Thymus (tissue), 11 donors: Measurements from ENCODE around the gene INHBC. TPM values are rescaled to one million over a fixed set of nuclear protein-coding genes. Genes with fewer than 3 reads are reported as not detected.
A peak's percentile ranks its signal among the peaks of the same experiment; 100 is the strongest.
"Not testable (repeated sequence)": the region's sequence is repeated elsewhere in the genome, so short reads cannot be mapped to it uniquely, and the experiment has no call there.

Source experiments
- DNase-seq, 9 donors: peaks; one replicate each; pipeline ENCODE4 v3.0.0-alpha.2; 2013; ENCODE audit warnings: low spot score in 9 of 9, low read depth in 6 of 9, missing footprints in 1 of 9
- H3K27ac ChIP-seq, 2 donors: one replicate each; pipeline ENCODE4 v1.5.1; 2013; ENCODE audit warnings: control low read depth in 1 of 2, low read depth in 1 of 2, low read length in 1 of 2, mild to moderate bottlenecking in 1 of 2, moderate library complexity in 1 of 2
- H3K27me3 ChIP-seq, 2 donors: one replicate each; pipeline ENCODE4 v1.5.1; 2013; ENCODE audit warnings: low read length in 1 of 2; ENCODE audit not compliant: control insufficient read depth in 2 of 2, insufficient read depth in 1 of 2
- H3K36me3 ChIP-seq, 2 donors: one replicate each; pipeline ENCODE4 v1.5.1; 2013; ENCODE audit warnings: low read length in 1 of 2, mild to moderate bottlenecking in 1 of 2, moderate library complexity in 1 of 2; ENCODE audit not compliant: control insufficient read depth in 2 of 2, insufficient read depth in 2 of 2
- H3K4me1 ChIP-seq, 2 donors: one replicate each; pipeline ENCODE4 v1.5.1; 2013; ENCODE audit warnings: low read length in 2 of 2; ENCODE audit not compliant: control insufficient read depth in 2 of 2, insufficient read depth in 2 of 2
- H3K4me3 ChIP-seq, 2 donors: one replicate each; pipeline ENCODE4 v1.5.1; 2013; ENCODE audit warnings: low read length in 2 of 2, control low read depth in 1 of 2, mild to moderate bottlenecking in 1 of 2
- H3K9me3 ChIP-seq, 2 donors: one replicate each; pipeline ENCODE4 v1.5.1; 2013; ENCODE audit warnings: low read length in 1 of 2, mild to moderate bottlenecking in 1 of 2; ENCODE audit not compliant: control insufficient read depth in 2 of 2, insufficient read depth in 1 of 2
- WGBS: extraction: QIAGEN DNeasy Blood & Tissue Kit; methylation state at CpG from one replicate; pipeline ENCODE4 v1.1.7; 2013; 5-methylcytosine and 5-hydroxymethylcytosine counted together
- polyA plus RNA-seq: library from polyadenylated mRNA; stranded (reverse); fragments of 200-250 nt; gene quantifications from one replicate; pipeline ENCODE4 v1.2.3, GENCODE V29; 2013
- total RNA-seq: library from RNA; stranded (reverse); fragments of 120-200 nt; gene quantifications from one replicate; pipeline ENCODE4 v1.2.4, GENCODE V29; 2013
- donor health status: healthy.

INHBC gene
- total and polyA plus RNA-seq, 2 donors, result 0.05 TPM; not detected in 1

GRCh38 chr12:57435293-57435692, 709 bp downstream of the INHBC start:
- Histone ChIP-seq H3K4me1 (peaks cover 0 to 10% of the 10 kb centered on the region in 2 donors), H3K27ac (no peak overlapping the region), H3K9me3 (no peaks in the 10 kb centered on the region), H3K36me3 (no peaks in the 10 kb centered on the region), H3K4me3 (no peak overlapping the region), H3K27me3 (no peaks in the 10 kb centered on the region)
- WGBS, result 27% methylated on average over 4 of the region's 4 CpGs
- DNase-seq, result peak in 1 of 9 donors; percentile 30

- DNase-seq, result no peak
- no peak overlapping the region for H3K27ac ChIP-seq
- no peaks in the 10 kb centered on the region for H3K36me3 ChIP-seq
- H3K27me3 ChIP-seq, result no peaks in the 10 kb centered on the region
- H3K4me3 ChIP-seq, result no peak overlapping the region
- peaks cover 0 to 6% of the 10 kb centered on the region in 2 donors for H3K9me3 ChIP-seq
- WGBS, result 98% methylated on average over 1 of the region's 1 CpG
- peaks cover 0 to 10% of the 10 kb centered on the region in 2 donors for H3K4me1 ChIP-seq
Measured at GRCh38 chr12:57438400-57438799, 3.8 kb downstream of the INHBC start.

DNA sequence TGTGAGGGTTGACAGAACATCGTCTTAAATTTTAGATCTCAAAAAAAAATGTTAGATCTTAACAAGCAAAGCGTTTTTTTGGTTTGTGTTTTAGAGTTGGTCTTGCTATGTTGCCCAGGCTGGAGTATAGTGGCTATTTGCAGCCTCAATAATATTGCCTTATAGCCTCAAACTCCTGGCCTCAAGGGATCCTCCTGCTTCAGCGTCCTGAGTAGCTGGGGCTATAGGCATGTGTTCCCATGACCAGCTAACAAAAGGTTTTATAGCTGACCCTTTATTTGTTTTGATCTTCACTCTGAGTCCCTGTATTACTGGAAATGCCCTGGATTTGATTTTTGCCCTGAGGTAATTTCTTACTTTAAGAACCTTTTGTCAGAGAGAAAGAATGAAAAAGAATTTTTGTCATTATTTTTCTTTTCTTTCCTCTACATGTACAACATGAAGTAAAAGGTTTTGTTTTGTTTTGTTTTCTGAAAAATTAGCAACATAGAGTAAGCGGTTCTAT, 5.2 kb downstream of the INHBC start:
- Histone ChIP-seq H3K36me3 (no peaks in the 10 kb centered on the region), H3K9me3 (peaks cover 0 to 6% of the 10 kb centered on the region in 2 donors), H3K27me3 (no peaks in the 10 kb centered on the region), H3K27ac (no peak overlapping the region), H3K4me1 (peaks cover 0 to 9% of the 10 kb centered on the region in 2 donors), H3K4me3 (no peak overlapping the region)
- 97% methylated on average over 4 of the region's 4 CpGs for WGBS
- no peak for DNase-seq

GRCh38 chr12:57441393-57441792, 6.8 kb downstream of the INHBC start:
- H3K9me3 ChIP-seq, H3K27me3 ChIP-seq, H3K36me3 ChIP-seq, H3K4me1 ChIP-seq, H3K4me3 ChIP-seq, DNase-seq, H3K27ac ChIP-seq: not testable (repeated sequence)
- 90% methylated on average over 2 of the region's 2 CpGs for WGBS

GRCh38 chr12:57441846-57442427, 7.4 kb downstream of the INHBC start:
- 57% methylated on average over 1 of the region's 1 CpG for WGBS
- Histone ChIP-seq H3K9me3 (peaks cover 0 to 6% of the 10 kb centered on the region in 2 donors), H3K27me3 (no peaks in the 10 kb centered on the region), H3K4me1 (no peaks in the 10 kb centered on the region), H3K27ac (no peak overlapping the region), H3K4me3 (no peak overlapping the region), H3K36me3 (no peaks in the 10 kb centered on the region)
- no peak for DNase-seq

GRCh38 chr12:57444337-57444736, 9.8 kb downstream of the INHBC start:
- DNase-seq, H3K27me3 ChIP-seq, H3K9me3 ChIP-seq, H3K4me1 ChIP-seq, H3K4me3 ChIP-seq, H3K27ac ChIP-seq, H3K36me3 ChIP-seq: not testable (repeated sequence)
- 95% methylated on average over 6 of the region's 6 CpGs for WGBS

- DNase-seq, result no peak
- H3K4me3 ChIP-seq, result no peak overlapping the region
- 94% methylated on average over 5 of the region's 5 CpGs for WGBS
Measured at GRCh38 chr12:57444744-57445143, 10.2 kb downstream of the INHBC start.

GRCh38 chr12:57446292-57446960, 11.8 kb downstream of the INHBC start:
- Histone ChIP-seq H3K9me3 (peaks cover 0 to 10% of the 10 kb centered on the region in 2 donors), H3K4me3 (no peak overlapping the region), H3K27me3 (no peaks in the 10 kb centered on the region), H3K4me1 (no peaks in the 10 kb centered on the region), H3K36me3 (no peaks in the 10 kb centered on the region), H3K27ac (no peak overlapping the region)
- DNase-seq, result no peak
- 98% methylated on average over 6 of the region's 6 CpGs for WGBS

More at GRCh38 chr12:57444744-57445143, 10.2 kb downstream of the INHBC start:
- no peak overlapping the region for H3K27ac ChIP-seq
- no peaks in the 10 kb centered on the region for H3K4me1 ChIP-seq
- peaks cover 0 to 10% of the 10 kb centered on the region in 2 donors for H3K9me3 ChIP-seq
- H3K27me3 ChIP-seq, result no peaks in the 10 kb centered on the region
- no peaks in the 10 kb centered on the region for H3K36me3 ChIP-seq

DNA sequence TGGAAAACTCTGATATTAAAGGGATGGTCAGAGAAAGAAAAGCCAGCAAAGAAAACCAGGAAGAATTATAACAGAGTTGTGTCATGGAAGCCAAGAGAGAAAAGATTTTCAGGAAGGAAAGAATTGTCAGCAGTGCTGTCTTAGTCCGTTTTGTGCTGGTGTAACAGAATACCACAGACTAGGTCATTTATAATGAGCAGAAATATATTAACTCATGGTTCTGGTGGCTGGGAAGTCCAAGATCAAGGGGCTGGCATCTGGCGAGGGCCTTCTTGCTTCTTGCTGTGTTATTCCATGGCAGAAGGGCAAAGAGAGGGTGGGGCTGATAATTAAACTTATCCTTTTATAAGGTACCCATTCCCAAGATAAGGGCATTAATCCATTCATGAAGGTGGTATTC, 14.1 kb downstream of the INHBC start:
- whole genome bisulfite sequencing, result 98% methylated on average over 2 of the region's 2 CpGs
- no peak for DNase-seq

More for the DNA sequence above, 14.1 kb downstream of the INHBC start:
- H3K27me3 ChIP-seq, result no peaks in the 10 kb centered on the region
- no peaks in the 10 kb centered on the region for H3K36me3 ChIP-seq
- no peak overlapping the region for H3K27ac ChIP-seq
- H3K9me3 ChIP-seq, result peaks cover 0 to 5% of the 10 kb centered on the region in 2 donors
- H3K4me1 ChIP-seq, result peaks cover 0 to 8% of the 10 kb centered on the region in 2 donors
- H3K4me3 ChIP-seq, result no peak overlapping the region
